LHCN-M2 (cell line): ENCODE data around the gene BTBD3. TPM values are rescaled to one million over a fixed set of nuclear protein-coding genes. Genes with fewer than 3 reads are reported as not detected.

Source experiments
- DNase-seq: peaks from one replicate; pipeline ENCODE4 v3.0.0-alpha.2; 2012; ENCODE audit warnings: low read depth
- total RNA-seq: library from RNA; depleted of rRNA; stranded (reverse); fragments of >200 nt; gene quantifications from 2 replicates; pipeline ENCODE4 v1.2.3, GENCODE V29; 2014

BTBD3 gene
- total RNA-seq, 1 experiment from 2014 or later, result 18.9 TPM

GRCh38 chr20:11966186-11966585 lies 48.5 kb downstream of the BTBD3 start:
- DNase-seq, result no peak

- DNase-seq, result no peak
Observed at GRCh38 chr20:11970243-11970836, 52.6 kb downstream of the BTBD3 start.

DNA sequence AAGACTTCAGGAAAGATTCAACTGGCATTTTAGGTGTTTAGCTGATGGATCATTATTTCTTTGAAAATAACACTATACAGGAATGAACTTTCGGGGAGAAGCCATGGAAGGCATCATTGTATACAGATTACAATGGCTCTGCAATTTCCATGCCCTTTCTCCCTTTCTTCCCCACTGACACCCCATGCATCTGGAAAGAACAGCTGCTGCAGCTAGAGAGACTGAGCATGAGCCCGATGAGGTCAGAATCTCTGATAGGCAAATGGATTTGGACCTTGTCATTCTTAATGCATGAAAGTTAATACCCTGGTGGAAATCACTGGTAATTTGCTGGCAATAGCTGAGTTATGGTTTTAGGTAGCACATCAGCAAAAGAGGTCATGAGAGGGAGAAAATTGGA lies 54.8 kb downstream of the BTBD3 start:
- peak; percentile 2 for DNase-seq
